Measurements from ENCODE around the gene ZIM2.

ZIM2 gene

GRCh38 chr19:56760842-56761241, 79.7 kb downstream of the ZIM2 start:
- no peak overlapping the region for H3K4me3 ChIP-seq (ENCODE audit: low read length)
- DNase-seq (ENCODE audit: low read depth): no peak
- no peak for TF ChIP-seq CTCF (conservative IDR thresholded peaks at IDR 0.05; ENCODE audit: low read depth, low read length)

GRCh38 chr19:56759531-56759930, 81.0 kb downstream of the ZIM2 start:
- TF ChIP-seq CTCF (conservative IDR thresholded peaks at IDR 0.05; ENCODE audit: low read depth, low read length): no peak
- H3K4me3 ChIP-seq (ENCODE audit: low read length): no peak overlapping the region

GRCh38 chr19:56751078-56751489, 89.4 kb downstream of the ZIM2 start:
- no peak for TF ChIP-seq CTCF (conservative IDR thresholded peaks at IDR 0.05; ENCODE audit: low read depth, low read length)
- DNase-seq (ENCODE audit: low read depth): no peak
- no peak overlapping the region for H3K4me3 ChIP-seq (ENCODE audit: low read length)

More at GRCh38 chr19:56759531-56759930, 81.0 kb downstream of the ZIM2 start:
- DNase-seq (ENCODE audit: low read depth): no peak

- H3K4me3 ChIP-seq (ENCODE audit: low read length): no peak overlapping the region
- no peak for TF ChIP-seq CTCF (conservative IDR thresholded peaks at IDR 0.05; ENCODE audit: low read depth, low read length)
- DNase-seq (ENCODE audit: low read depth): no peak
These were observed 89.9 kb downstream of the ZIM2 start for GRCh38 chr19:56750658-56751057.

- no peak overlapping the region for H3K4me3 ChIP-seq (ENCODE audit: low read length)
- no peak for DNase-seq (ENCODE audit: low read depth)
- TF ChIP-seq CTCF (conservative IDR thresholded peaks at IDR 0.05; ENCODE audit: low read depth, low read length): peak; percentile 21
These were observed 92.1 kb downstream of the ZIM2 start for GRCh38 chr19:56748378-56748777.

- DNase-seq (ENCODE audit: low read depth): no peak
- no peak for TF ChIP-seq CTCF (conservative IDR thresholded peaks at IDR 0.05; ENCODE audit: low read depth, low read length)
- no peak overlapping the region for H3K4me3 ChIP-seq (ENCODE audit: low read length)
These were observed 94.2 kb downstream of the ZIM2 start for GRCh38 chr19:56746367-56746766.

- TF ChIP-seq CTCF (conservative IDR thresholded peaks at IDR 0.05; ENCODE audit: low read depth, low read length): no peak
- no peak overlapping the region for H3K4me3 ChIP-seq (ENCODE audit: low read length)
- DNase-seq (ENCODE audit: low read depth): no peak
These were observed 100.0 kb downstream of the ZIM2 start for GRCh38 chr19:56740501-56740900.
